ENCODE data around the gene CNTLN.

Gene CNTLN, protein sequence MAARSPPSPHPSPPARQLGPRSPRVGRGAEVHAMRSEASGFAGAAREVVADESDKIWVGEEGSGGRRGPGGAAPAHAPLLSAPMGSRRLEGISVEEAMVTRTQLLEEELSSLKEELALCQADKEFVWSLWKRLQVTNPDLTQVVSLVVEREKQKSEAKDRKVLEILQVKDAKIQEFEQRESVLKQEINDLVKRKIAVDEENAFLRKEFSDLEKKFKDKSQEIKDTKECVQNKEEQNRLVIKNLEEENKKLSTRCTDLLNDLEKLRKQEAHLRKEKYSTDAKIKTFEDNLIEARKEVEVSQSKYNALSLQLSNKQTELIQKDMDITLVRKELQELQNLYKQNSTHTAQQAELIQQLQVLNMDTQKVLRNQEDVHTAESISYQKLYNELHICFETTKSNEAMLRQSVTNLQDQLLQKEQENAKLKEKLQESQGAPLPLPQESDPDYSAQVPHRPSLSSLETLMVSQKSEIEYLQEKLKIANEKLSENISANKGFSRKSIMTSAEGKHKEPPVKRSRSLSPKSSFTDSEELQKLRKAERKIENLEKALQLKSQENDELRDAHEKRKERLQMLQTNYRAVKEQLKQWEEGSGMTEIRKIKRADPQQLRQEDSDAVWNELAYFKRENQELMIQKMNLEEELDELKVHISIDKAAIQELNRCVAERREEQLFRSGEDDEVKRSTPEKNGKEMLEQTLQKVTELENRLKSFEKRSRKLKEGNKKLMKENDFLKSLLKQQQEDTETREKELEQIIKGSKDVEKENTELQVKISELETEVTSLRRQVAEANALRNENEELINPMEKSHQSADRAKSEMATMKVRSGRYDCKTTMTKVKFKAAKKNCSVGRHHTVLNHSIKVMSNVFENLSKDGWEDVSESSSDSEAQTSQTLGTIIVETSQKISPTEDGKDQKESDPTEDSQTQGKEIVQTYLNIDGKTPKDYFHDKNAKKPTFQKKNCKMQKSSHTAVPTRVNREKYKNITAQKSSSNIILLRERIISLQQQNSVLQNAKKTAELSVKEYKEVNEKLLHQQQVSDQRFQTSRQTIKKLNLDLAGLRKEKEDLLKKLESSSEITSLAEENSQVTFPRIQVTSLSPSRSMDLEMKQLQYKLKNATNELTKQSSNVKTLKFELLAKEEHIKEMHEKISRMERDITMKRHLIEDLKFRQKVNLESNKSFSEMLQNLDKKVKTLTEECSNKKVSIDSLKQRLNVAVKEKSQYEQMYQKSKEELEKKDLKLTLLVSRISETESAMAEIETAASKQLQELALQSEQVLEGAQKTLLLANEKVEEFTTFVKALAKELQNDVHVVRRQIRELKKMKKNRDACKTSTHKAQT (N-terminal part only)

DNA sequence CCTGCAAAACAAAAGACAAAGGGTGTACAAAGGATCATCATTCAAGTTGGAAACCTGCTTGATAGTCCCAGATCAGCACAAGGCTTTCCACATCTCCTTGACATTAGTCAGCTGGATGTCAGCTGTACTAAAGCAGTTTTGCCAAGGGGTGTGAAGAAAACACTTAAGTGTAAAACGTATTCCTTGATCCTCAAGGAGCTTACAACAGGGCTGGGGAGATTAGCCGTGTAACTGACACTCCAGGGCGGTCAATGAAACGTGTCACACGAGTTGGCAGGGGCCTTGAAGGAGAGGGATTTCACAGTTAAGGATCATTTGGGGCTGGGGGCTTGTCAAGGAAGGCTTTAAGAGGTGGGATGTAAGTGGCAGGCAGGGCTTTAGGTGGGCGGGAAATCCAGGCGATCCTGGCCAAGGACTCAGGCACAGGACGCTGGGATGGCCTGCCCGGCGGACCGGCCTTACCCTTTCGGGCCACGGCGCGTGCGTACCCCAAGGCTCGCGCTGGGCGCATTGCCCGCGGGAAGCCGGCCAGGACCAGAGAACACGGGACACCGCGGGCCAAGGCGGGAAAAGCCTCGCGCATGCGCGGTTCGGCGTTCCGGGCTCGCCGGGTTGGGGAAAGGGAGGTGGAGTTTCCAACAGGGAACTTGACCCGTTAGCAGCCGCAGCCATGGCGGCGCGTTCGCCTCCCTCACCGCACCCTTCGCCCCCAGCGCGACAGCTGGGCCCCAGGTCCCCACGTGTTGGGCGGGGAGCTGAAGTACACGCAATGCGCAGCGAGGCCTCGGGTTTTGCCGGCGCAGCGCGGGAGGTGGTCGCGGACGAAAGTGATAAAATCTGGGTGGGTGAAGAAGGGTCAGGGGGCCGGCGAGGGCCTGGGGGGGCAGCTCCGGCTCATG lies at the start of gene CNTLN:
TSS of gene CNTLN (plus strand) at position 645 of the 899 bp plus-strand sequence. CDS start at position 671, 26 bp downstream.
- DNase-seq (ENCODE audit: low read depth): peak; percentile 30

DNA sequence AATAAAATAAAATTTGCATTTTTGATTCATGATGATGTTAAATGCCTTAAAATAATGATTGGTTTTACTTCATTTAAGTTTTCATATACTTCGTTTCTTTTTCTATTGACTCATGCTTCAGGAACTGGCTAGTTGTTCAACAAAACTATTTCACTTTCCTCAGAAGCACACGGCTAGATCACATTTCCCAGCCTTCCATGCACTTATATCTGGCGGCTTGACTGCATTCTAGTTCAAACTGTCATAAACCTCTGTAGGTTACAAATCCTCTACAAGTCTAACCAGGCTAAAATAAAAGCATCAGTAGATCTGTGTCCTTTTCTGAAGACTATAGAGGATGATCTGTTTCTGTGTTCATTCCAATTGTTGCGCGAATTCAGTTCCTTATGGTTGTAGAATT lies 46.3 kb upstream of the CNTLN start:
- DNase-seq (ENCODE audit: low read depth): no peak

DNA sequence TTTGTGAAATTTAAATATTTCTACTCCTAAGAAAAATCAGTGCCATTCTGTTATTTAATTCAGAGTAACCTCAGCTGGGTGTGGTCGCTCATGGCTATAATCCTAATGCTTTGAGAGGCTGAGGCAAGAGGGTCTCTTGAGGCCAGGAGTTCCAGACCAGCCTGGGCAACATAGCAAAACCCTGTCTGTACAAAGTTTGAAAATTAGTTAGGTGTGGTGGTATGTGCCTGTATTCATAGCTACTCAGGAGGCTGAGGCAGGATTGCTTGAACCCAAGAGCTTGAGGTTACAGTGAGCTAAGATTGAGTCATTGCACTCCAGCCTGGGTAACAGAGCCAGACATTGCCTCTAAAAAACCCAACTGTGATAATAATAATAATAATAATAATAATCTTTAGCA lies 44.8 kb upstream of the CNTLN start:
- no peak for DNase-seq (ENCODE audit: low read depth)

DNA sequence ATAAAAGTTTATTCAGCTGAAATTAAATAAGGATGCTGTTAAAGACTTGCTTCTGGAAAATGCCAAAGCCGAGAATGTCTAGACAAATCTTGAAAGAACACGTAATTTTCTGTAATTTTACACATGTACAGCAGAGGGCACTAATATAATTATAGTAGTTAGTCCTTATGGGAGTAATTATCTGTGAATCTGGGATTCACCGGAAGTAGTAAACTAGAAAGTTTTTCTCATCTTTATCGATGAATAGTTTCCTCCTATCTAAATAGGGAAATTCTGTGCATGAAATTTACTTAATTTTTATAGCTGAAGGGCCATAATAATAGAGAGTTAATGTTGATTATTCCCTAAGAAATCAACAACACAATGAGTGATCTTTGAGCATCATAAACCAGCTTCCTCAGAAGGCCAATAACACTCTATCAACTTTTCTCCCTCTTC lies 18.4 kb upstream of the CNTLN start:
- no peak for DNase-seq (ENCODE audit: low read depth)

DNA sequence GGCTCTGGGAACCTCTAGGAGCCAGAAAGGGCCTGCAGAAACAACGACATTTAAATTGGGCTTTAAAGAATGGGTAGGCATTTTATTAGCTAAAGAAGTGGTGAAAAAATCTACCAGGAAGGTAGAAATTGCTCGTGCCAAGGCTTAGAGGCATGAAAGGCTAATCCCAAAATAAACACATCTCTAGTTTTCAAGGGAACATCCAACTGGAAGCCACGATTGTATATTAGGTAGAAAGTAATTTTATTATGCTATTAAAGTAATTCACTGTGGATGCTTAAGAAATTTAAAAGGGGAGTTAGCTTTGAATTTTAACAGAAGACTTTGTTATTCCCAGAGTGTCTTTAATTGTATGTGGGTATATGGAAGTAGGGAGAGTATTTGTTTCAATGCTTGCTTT lies 17.5 kb upstream of the CNTLN start:
- no peak for DNase-seq (ENCODE audit: low read depth)

DNA sequence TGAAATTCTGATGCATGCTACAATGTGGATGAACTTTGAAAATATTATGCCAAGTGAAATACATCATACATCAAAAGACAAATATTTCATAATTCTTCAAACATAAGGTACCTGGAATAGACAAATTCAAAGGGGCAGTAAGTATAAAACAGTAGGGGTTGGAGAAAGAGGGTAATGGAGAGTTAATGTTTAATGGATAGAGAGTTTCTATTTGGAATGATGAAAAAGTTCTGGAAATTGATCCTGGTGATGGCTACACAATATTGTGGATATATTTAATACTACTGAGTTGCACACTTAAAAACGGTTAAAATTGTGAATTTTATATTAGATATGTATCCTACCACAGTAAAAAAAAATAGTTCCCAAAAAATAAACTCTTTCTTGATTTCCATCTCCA lies 14.6 kb upstream of the CNTLN start:
- DNase-seq (ENCODE audit: low read depth): no peak

DNA sequence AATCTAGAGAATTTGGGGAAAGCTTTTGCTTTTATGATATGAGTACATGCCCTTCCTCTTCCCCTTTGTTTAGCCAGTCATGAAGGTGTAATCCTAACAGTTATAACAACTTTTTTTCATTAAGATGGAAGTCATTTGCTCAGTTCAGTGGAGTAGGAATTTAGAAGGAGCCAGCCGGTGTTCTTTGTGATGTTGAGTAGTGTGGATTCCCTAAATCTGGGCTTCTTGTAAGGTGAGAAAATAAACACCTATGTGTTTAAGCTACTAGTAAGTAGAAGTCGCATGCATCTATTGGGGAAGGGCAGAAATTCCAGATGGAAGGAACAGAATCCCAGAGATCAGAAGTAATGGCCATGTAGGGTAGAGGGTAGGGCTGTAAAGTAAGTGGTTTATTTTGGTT lies 13.6 kb upstream of the CNTLN start:
- DNase-seq (ENCODE audit: low read depth): no peak

DNA sequence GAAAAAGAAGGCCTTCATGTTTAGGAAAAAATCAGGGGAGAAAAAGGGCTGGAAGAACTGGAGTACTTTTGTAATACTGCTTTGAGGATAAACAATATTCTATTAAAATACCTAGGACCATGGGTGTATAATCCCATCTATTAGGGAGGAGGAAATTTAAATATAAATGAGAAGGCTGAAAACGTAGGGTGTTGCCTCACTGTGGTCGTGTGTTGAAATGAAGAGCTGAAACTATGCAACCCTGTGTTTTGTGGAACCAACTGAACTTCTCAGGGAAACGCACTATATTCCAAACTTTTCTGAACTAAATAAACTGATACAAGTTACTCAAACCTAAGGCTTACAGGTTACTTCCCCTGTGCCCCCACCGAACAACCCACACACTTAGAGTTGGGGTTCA lies 4.5 kb upstream of the CNTLN start:
- no peak for DNase-seq (ENCODE audit: low read depth)

DNA sequence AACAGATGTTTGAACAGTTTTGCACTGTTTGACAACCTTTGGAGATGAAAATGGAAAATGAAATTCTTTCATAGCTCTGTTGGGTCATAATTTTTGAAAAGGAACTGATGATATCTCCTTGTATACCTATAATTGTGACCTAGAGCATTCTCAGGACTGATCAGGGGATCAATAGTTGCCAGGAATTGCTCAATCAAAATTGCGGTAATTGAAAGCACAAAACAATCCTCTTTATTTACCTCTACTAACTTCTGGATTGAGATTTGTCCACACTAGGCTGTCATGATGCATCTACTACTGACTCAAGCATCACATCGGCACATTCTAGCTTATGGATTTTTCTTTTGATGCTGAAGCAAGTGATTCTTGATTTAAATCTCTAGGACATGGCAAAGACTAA lies 4.1 kb upstream of the CNTLN start:
- no peak for DNase-seq (ENCODE audit: low read depth)

DNA sequence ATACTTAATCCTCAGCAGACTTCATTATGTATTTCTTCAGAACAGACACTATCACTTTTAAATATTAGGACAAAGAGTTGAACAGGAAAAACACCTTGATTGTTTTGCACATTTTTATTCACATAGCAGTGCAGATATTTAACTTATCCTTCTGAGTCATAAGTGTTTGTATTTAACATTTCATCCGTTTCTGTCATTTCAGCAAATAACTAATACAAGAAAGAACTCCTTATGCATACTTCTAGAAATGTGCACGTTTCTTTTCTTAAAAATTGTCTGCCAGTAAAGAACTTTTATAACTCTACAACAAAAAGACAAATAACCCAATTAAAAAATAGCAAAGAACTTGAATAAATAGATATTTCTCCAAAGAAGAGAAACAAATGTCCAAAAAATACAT lies 3.3 kb upstream of the CNTLN start:
- no peak for DNase-seq (ENCODE audit: low read depth)

DNA sequence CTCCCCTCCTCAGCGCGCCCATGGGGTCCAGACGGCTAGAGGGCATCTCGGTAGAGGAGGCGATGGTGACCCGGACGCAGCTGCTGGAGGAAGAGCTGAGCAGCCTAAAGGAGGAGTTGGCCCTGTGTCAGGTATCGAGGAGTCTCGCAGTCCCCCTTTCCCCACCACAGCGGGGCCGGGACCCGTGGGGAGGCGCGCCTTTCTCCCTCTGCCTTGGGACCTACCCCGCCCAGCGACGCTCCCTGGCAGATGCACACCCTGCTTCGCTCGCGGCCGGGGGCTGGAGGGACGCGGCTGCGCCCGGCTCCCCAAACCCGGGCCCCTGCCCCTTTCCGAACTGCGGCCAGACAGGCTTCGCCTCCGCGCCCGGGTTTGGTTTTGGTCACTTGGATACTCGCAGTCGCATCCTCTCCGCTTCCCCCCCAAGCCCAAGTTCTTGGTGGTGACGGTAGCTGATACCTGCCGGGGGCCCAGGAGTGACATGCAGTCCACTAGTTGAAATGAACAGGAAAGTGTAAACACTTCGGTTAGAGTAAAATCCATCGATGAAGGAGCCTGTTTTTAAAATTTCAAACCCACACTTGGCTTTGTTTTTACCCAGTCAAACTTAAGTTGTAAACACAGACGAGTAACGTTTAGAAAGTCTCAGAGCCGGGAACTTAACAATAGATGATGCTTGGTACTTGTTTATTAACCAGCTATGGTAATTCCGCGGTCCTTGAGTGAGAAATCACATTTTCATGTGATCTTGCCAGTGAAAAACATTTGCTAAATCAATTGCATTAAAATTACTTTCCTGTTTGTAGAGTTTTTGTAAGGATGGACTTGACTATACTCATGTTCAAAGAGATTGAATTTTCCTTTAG lies 688 bp downstream of the CNTLN start:
- DNase-seq (ENCODE audit: low read depth): no peak

DNA sequence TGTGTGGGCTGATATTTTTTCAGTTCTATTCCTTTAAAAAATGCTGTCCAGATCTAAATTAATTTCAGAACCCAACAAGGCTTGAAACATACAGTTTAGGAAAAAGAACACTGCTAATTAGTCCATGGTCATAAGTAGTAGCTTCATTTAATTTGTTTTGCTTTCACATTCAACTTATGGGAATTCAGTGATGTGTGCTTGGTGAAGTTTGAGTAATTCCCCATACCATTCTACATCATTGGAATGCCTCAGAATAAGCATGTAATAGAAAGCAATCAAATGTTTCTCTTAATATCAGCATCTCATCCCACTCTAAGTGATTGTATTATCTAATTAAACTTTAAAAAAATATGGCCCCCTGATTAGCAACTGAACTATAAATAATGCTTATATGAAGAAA lies 2.7 kb downstream of the CNTLN start:
- no peak for DNase-seq (ENCODE audit: low read depth)

DNA sequence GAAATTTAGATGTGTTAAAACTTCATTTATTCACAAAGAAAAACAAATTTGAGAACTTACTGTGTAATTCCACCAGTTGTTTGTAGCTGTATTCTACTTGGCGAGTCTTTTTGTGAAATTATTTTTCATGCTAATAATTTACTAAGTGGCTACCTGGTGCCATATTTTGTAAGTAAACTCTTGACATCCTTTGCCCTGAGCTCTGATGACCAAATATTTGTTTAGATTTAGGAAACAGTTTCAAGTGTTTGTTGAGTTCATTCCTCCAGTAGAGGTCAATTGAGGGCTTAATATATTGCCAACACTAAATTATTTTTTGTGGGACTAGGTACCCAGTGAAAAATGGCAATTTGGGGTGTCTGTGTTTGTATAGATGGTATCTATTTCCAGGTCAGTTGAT lies 3.7 kb downstream of the CNTLN start:
- no peak for DNase-seq (ENCODE audit: low read depth)

DNA sequence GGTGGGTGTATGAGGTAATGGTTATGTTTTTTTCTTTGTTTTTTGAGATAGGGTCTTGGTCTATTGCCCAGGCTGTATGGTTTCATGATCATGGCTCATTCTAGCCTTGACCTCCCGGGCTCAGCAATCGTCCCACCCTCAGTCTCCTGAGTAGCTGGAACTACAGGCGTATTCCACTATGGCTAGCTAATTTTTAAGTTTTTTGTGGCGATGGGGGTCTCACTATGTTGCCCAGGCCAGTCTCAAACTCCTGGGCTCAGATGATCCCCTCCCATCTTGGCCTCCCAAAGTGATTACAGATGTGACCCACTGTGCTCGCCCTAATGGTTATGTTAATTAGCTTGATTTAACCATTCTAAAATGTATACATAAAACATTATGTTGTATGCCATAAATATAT lies 5.6 kb downstream of the CNTLN start:
- DNase-seq (ENCODE audit: low read depth): no peak

DNA sequence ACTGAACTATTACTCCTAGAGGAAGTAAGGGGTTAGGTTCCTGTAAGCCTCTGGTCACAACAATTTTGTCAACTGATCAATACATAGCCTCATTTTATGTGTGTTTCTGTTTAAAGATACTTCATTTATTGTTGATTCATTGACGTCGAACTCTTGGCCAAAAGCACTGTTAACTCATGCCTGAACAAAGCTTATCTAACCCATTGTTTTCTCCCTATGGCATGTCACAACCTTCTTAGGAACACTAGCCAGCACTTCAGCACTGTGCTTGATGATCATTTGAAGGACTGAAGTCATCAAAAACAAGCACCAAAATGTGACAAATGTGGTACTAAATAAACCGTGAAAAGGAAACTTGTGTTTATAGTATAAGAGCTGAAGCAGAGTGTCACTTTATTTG lies 13.5 kb downstream of the CNTLN start:
- DNase-seq (ENCODE audit: low read depth): no peak

DNA sequence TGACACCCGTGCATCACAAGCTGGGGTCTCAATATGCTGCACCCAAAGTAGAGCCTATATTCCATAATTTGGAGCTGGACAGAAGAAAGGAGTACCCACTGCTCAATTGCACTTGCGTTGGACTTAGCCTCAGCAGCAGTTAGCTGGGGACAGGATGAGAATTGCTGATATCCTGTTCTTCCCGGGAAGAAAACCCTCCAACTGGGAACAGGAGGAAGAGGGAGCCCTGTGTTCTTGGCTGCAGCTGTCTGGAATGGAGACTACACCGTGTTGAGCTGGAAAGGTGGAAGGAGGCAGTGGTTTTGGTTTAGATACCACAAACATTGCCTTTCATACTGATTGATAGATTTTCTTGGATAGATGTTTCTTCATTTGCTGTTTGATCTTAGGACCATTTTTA lies 24.6 kb downstream of the CNTLN start:
- DNase-seq (ENCODE audit: low read depth): no peak

DNA sequence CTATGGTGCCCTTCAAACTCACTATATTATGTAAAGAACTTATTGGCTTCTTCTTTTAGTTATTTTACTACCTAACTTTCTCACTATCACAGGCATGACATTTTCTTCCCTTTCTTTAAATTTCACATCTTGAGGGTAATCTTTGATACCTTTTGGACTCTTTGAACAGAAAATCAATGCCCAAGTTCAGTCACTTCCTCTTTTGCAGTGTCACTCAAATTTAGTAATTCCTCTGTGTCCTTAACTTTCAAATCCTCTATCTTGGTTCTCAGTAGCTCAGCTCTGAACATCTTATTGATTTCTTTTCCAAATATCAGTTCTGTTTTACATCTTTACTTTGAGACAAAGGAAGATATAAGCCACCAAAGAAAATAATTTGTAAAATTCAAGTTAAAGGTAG lies 25.5 kb downstream of the CNTLN start:
- no peak for DNase-seq (ENCODE audit: low read depth)

DNA sequence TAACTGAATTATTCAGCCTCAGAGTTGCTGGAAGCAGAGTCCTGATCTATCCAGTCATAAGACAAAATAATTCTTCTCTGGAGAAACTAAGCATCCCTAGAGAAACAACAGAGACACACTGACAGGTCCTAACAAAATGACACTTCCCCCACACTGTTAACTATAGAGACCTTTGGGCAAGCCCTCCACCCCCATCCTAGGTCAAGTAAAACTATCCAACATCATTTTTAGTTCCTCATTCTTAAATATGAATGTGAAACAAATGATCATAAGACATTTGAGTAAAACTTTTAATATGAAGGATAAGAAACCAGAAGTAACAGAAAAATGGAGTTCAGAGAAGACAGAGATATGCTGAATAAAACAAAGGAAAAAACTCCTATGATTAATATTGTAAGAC lies 30.9 kb downstream of the CNTLN start:
- no peak for DNase-seq (ENCODE audit: low read depth)

DNA sequence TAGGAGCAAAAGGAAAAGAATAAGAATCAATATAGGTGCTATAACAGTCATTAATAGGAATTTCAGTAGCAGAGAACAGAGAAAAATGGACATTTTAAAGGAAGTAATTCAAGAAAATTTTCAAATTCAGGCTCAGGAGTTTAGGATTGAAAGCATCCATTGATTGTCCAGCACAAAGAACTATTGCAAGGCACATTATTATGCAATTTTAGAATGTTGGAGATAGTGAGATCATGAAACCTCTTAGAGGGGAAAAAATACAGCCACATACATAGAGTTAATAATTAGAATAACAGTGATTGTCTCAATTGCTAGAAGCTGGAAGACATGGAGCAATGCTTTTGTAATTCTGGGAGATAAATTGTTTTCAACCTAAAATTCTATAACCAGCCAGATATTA lies 31.5 kb downstream of the CNTLN start:
- no peak for DNase-seq (ENCODE audit: low read depth)
